Measurements from ENCODE around the gene EXOC4. TPM values are rescaled to one million over a fixed set of nuclear protein-coding genes. Genes with fewer than 3 reads are reported as not detected.

EXOC4 gene
- total RNA-seq, 4 donors from 2014 or later, result 36.6 to 64.0 (median 57.4) TPM

DNA sequence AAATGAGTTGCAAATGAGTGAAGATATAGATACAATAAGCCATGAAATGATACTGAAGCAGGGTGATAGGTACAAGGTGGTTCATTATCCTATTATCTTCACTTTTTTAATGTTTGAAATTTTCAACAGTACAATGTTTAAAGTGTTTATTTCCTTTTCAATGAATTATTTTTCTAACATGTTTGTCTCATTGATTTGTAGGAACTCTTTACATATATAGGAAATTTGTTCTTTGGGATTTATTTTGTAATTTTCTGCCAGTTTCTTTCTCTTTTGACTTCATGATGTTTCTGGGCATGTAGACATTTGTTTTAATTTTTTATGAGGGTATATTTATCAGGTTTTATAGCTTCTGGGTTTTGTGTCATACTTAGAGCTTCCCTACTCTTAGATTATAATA, 108.9 kb downstream of the EXOC4 start:
- no peaks in the 10 kb centered on the region for H3K9me3 ChIP-seq
- TF ChIP-seq, protein P1, sequence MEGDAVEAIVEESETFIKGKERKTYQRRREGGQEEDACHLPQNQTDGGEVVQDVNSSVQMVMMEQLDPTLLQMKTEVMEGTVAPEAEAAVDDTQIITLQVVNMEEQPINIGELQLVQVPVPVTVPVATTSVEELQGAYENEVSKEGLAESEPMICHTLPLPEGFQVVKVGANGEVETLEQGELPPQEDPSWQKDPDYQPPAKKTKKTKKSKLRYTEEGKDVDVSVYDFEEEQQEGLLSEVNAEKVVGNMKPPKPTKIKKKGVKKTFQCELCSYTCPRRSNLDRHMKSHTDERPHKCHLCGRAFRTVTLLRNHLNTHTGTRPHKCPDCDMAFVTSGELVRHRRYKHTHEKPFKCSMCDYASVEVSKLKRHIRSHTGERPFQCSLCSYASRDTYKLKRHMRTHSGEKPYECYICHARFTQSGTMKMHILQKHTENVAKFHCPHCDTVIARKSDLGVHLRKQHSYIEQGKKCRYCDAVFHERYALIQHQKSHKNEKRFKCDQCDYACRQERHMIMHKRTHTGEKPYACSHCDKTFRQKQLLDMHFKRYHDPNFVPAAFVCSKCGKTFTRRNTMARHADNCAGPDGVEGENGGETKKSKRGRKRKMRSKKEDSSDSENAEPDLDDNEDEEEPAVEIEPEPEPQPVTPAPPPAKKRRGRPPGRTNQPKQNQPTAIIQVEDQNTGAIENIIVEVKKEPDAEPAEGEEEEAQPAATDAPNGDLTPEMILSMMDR (IDR thresholded peaks at IDR 0.05), result no peak
- no peak for TF ChIP-seq EP300 (IDR thresholded peaks at IDR 0.05)
- TF ChIP-seq POLR2AphosphoS5 (IDR thresholded peaks at IDR 0.05), result no peak
- TF ChIP-seq POLR2A (IDR thresholded peaks at IDR 0.05; ENCODE audit: low read depth), result no peak
- no peak overlapping the region for H3K27ac ChIP-seq (replicated peaks in 1 of 4)
- DNase-seq (ENCODE audit: extremely low spot score), result no peak
- H3K36me3 ChIP-seq, result peaks cover 0 to 1% (median under 1%) of the 10 kb centered on the region in 4 donors
- H3K4me3 ChIP-seq, result no peak overlapping the region
- peaks cover 21 to 47% (median 34%) of the 10 kb centered on the region in 4 donors for H3K4me1 ChIP-seq
- intact Hi-C loops (cut with DNase I), result no loop called here
- no peaks in the 10 kb centered on the region for H3K27me3 ChIP-seq

DNA sequence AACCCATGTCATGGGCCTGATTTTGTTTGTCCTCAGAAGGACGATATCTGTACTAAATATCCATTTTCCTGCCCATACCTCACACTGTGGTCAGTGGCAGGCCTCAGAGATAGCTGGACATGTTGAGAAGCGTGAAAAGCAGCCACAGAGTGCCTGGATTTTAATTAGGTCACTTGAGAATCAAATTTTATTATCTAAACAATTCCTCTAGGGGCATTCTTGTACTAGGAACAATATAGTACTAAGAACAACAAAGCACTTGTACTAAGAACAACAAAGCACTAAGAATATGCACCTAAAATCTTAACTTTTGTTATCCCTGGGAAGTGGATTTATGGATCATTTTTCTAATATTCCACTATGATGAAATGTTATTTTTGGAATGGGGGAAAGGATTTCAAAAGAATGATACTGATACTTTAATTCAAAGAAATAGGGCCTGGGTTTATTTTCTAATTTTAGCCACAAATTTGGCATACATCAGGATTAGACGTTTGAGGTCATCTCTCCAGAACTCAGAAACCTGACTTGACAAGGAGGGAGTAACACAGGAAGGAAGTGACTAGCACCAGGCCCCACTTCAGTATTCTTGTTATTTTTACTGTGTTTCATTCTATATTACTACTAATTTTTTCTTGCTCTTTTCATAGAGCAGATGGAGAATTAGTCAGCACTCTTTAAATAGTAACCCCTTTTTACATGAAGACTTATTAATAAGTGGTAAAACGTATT, 112.2 kb downstream of the EXOC4 start:
- intact Hi-C loops (cut with DNase I), result no loop called here
- peak overlapping the region in 3 of 4 donors; percentile 38 to 57 (median 56) for H3K27ac ChIP-seq (replicated peaks in 1 of 4)

DNA sequence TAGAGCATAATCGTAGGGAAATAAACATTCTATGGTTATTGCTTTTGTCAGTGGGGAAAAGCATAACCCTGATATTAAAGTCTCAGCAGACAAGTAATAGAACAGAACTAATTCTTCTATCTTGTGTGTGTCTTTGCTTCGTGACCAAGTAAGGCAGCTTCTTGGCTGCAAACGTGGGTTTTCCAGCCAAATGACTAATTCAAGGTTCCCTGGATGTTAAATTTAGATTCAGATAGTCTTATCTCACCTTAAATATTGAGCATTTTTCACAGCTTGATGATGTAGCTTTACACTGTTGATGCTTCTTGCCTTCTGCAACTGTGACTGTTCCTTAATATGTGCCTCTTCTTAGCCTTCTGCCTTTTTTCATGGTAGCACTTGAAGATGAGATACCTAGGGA, 113.0 kb downstream of the EXOC4 start:
- WGBS, result 39% methylated on average over 3 of the region's 3 CpGs
- H3K36me3 ChIP-seq, result no peaks in the 10 kb centered on the region
- TF ChIP-seq POLR2A (IDR thresholded peaks at IDR 0.05; ENCODE audit: low read depth) (no peak), POLR2AphosphoS5 (IDR thresholded peaks at IDR 0.05) (no peak), EP300 (IDR thresholded peaks at IDR 0.05) (no peak)
- TF ChIP-seq, protein P1 (IDR thresholded peaks at IDR 0.05), result no peak
- H3K27me3 ChIP-seq, result no peaks in the 10 kb centered on the region
- no peaks in the 10 kb centered on the region for H3K9me3 ChIP-seq
- no peak for DNase-seq (ENCODE audit: extremely low spot score)
- no peak overlapping the region for H3K4me3 ChIP-seq
- intact Hi-C loops (cut with DNase I), result no loop called here
- H3K4me1 ChIP-seq, result peaks cover 21 to 35% (median 30%) of the 10 kb centered on the region in 4 donors
- H3K27ac ChIP-seq (replicated peaks in 1 of 4), result peak overlapping the region in 3 of 4 donors; percentile 38 to 57 (median 56)

More for the DNA sequence above, 112.2 kb downstream of the EXOC4 start:
- TF ChIP-seq POLR2AphosphoS5 (IDR thresholded peaks at IDR 0.05) (no peak), POLR2A (IDR thresholded peaks at IDR 0.05; ENCODE audit: low read depth) (no peak), EP300 (IDR thresholded peaks at IDR 0.05) (no peak)
- TF ChIP-seq, protein P1 (IDR thresholded peaks at IDR 0.05), result no peak
- Histone ChIP-seq H3K4me3 (no peak overlapping the region), H3K27me3 (no peaks in the 10 kb centered on the region), H3K36me3 (no peaks in the 10 kb centered on the region), H3K9me3 (no peaks in the 10 kb centered on the region), H3K4me1 (peaks cover 21 to 31% (median 27%) of the 10 kb centered on the region in 4 donors)
- DNase-seq (ENCODE audit: extremely low spot score), result no peak
- 43% methylated on average over 4 of the region's 4 CpGs for WGBS

DNA sequence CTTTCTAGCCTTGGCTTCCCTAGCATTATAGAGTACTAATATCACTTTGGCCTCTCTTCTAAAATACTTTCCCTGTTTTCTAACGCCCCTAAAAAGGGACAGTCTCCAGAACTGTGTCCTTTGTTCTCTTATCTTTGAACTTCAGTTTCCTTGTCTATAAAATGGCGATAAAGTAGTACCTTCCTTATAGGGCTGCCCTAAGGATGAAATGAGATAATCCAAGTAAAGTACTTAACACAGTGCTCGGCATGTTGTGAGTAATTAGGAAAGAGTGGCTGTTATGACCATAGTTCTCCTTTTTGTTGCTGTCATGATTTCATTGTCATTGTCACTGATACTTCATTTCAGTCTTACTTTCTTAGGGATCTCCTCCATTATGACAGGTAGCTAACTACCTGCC, 114.7 kb downstream of the EXOC4 start:
- H3K27ac ChIP-seq (replicated peaks in 1 of 4), result no peak overlapping the region
- intact Hi-C loops (cut with DNase I), result no loop called here
- 82% methylated on average over 3 of the region's 3 CpGs for WGBS
- no peaks in the 10 kb centered on the region for H3K9me3 ChIP-seq
- H3K36me3 ChIP-seq, result no peaks in the 10 kb centered on the region
- TF ChIP-seq EP300 (IDR thresholded peaks at IDR 0.05) (no peak), POLR2AphosphoS5 (IDR thresholded peaks at IDR 0.05) (no peak), POLR2A (IDR thresholded peaks at IDR 0.05; ENCODE audit: low read depth) (no peak)
- TF ChIP-seq, protein P1 (IDR thresholded peaks at IDR 0.05), result no peak
- H3K4me1 ChIP-seq, result peaks cover 21 to 39% (median 31%) of the 10 kb centered on the region in 4 donors
- H3K27me3 ChIP-seq, result no peaks in the 10 kb centered on the region
- H3K4me3 ChIP-seq, result no peak overlapping the region
- no peak for DNase-seq (ENCODE audit: extremely low spot score)
